GM03348 (cell line): ENCODE results near the gene ADCY1.
"Not testable (repeated sequence)": the region's sequence is repeated elsewhere in the genome, so short reads cannot be mapped to it uniquely, and the experiment has no call there.

ENCODE experiments used
- DNase-seq: peaks from one replicate; pipeline ENCODE4 v3.0.0; 2012; ENCODE audit warnings: low spot score

The ADCY1 gene

GRCh38 chr7:45759464-45759863, 185.3 kb downstream of the ADCY1 start:
- not testable (repeated sequence) for DNase-seq

DNA sequence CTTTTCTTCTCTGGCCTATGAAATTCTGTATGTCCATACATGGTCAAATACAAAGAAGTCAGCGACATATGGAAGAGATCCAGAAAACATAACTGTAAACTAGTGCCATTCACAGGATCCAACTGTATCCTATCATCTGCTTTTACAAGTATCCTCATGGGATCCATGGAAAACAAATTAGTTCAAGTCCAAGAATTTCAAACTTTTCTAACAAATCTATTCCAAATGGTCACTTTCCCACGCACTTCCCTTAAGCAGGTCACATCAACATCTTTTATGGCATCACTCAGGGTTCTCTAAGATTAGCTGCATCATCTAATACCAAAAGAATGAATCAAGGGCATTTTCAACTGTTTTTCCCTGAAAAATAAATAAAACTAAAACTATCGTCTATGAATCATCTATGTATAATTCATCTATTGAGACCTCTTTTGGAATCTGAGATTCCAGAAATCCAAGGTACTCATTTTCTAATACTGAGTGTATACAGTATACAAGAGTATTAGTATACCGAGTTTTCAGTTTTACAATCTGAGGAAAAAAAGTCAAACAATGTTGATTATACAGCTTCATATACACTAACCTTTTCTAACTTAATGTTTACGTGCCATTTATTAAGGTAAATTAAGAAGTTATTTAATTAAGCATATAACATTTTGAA, 187.5 kb downstream of the ADCY1 start:
- peak; percentile 22 for DNase-seq

GRCh38 chr7:45762225-45762994, 188.2 kb downstream of the ADCY1 start:
- not testable (repeated sequence) for DNase-seq

GRCh38 chr7:45768516-45769394, 194.6 kb downstream of the ADCY1 start:
- DNase-seq: peak; percentile 95

- DNase-seq: not testable (repeated sequence)
These were observed 195.5 kb downstream of the ADCY1 start for GRCh38 chr7:45769626-45770025.
